Neuronal stem cell (in vitro differentiated cells): Measurements from ENCODE around the gene LRRC27.

Source experiments
- DNase-seq: peaks from one replicate; pipeline ENCODE4 v3.0.0-alpha.2; 2013; ENCODE audit warnings: low spot score
- H2AFZ ChIP-seq: one replicate; pipeline ENCODE4 v1.6.1; 2013; ENCODE audit warnings: mild to moderate bottlenecking, low read length, inconsistent platforms
- H2AK5ac ChIP-seq: 2 replicates; pipeline ENCODE4 v1.6.1; 2013; ENCODE audit warnings: low read depth, mild to moderate bottlenecking, inconsistent platforms, low read length, moderate library complexity, mixed read lengths
- H2BK120ac ChIP-seq: 2 replicates; pipeline ENCODE4 v1.6.1; 2013; ENCODE audit warnings: low read depth, mild to moderate bottlenecking, inconsistent platforms, low read length, moderate library complexity, mixed read lengths
- H2BK12ac ChIP-seq: one replicate; pipeline ENCODE4 v1.6.1; 2013; ENCODE audit warnings: low read length, inconsistent platforms
- H2BK15ac ChIP-seq: 2 replicates; pipeline ENCODE4 v1.6.1; 2013; ENCODE audit warnings: mild to moderate bottlenecking, low read length, inconsistent platforms, mixed read lengths
- H2BK5ac ChIP-seq: one replicate; pipeline ENCODE4 v1.6.1; 2013; ENCODE audit warnings: inconsistent platforms, mild to moderate bottlenecking, low read length, moderate library complexity
- H3K14ac ChIP-seq: one replicate; pipeline ENCODE4 v1.6.1; 2013; ENCODE audit warnings: low read length, inconsistent platforms
- H3K18ac ChIP-seq: 2 replicates; pipeline ENCODE4 v1.6.1; 2013; ENCODE audit warnings: low read length, inconsistent platforms
- H3K23ac ChIP-seq: 2 replicates; pipeline ENCODE4 v1.6.1; 2013; ENCODE audit warnings: low read depth, mild to moderate bottlenecking, mixed read lengths, low read length, inconsistent platforms; ENCODE audit not compliant: poor library complexity
- H3K27ac ChIP-seq: replicated peaks from 3 replicates; pipeline ENCODE4 v1.5.1; 2013; ENCODE audit warnings: low read length, inconsistent platforms
- H3K27me3 ChIP-seq, 3 experiments: 2 replicates each; pipeline ENCODE4 v1.6.1; 2013; ENCODE audit warnings: low read length in 3 of 3, mild to moderate bottlenecking in 2 of 3, inconsistent platforms in 1 of 3, low read depth in 1 of 3, mixed read lengths in 1 of 3, moderate library complexity in 1 of 3; ENCODE audit not compliant: control insufficient read depth in 3 of 3, insufficient read depth in 3 of 3
- H3K36me3 ChIP-seq, 2 donors: replicated peaks in 1 of 2; 2 replicates each; pipeline ENCODE4 v1.6.1; 2013; ENCODE audit warnings: low read length in 2 of 2; ENCODE audit not compliant: control insufficient read depth in 2 of 2, insufficient read depth in 2 of 2
- H3K4ac ChIP-seq: 2 replicates; pipeline ENCODE4 v1.6.1; 2013; ENCODE audit warnings: inconsistent platforms, mild to moderate bottlenecking, low read length, moderate library complexity
- H3K4me1 ChIP-seq, 2 donors: 1 replicate in 1 of 2; 2 replicates in 1 of 2; pipeline ENCODE4 v1.6.1; 2013; ENCODE audit warnings: low read length in 2 of 2, low read depth in 1 of 2; ENCODE audit not compliant: control insufficient read depth in 2 of 2, insufficient read depth in 1 of 2
- H3K4me2 ChIP-seq: one replicate; pipeline ENCODE4 v1.6.1; 2013; ENCODE audit warnings: mild to moderate bottlenecking, low read length, inconsistent platforms; ENCODE audit not compliant: insufficient read depth, poor library complexity, severe bottlenecking
- H3K4me3 ChIP-seq, 2 donors: 2 replicates each; pipeline ENCODE4 v1.5.1; 2013; ENCODE audit warnings: low read length in 2 of 2, mild to moderate bottlenecking in 2 of 2, inconsistent platforms in 1 of 2, moderate library complexity in 1 of 2
- H3K79me1 ChIP-seq: one replicate; pipeline ENCODE4 v1.6.1; 2013; ENCODE audit warnings: low read depth, mild to moderate bottlenecking, inconsistent platforms, low read length, moderate library complexity
- H3K9ac ChIP-seq: one replicate; pipeline ENCODE4 v1.6.1; 2013; ENCODE audit warnings: mild to moderate bottlenecking, low read depth, low read length, inconsistent platforms; ENCODE audit not compliant: poor library complexity
- H3K9me3 ChIP-seq, 2 donors: replicated peaks in 1 of 2; 2 replicates each; pipeline versions ENCODE3 to v1.6.1; 2013; ENCODE audit warnings: low read length in 2 of 2, mild to moderate bottlenecking in 2 of 2, inconsistent platforms in 1 of 2, low read depth in 1 of 2, mixed read lengths in 1 of 2, moderate library complexity in 1 of 2; ENCODE audit not compliant: control insufficient read depth in 2 of 2, insufficient read depth in 1 of 2
- H4K8ac ChIP-seq: one replicate; pipeline ENCODE4 v1.6.1; 2013; ENCODE audit warnings: low read depth, mild to moderate bottlenecking, inconsistent platforms, low read length, moderate library complexity
- H4K91ac ChIP-seq: one replicate; pipeline ENCODE4 v1.6.1; 2013; ENCODE audit warnings: low read length, low read depth, mild to moderate bottlenecking, inconsistent platforms; ENCODE audit not compliant: poor library complexity
- WGBS, 2 donors: extraction: QIAGEN DNeasy Blood & Tissue Kit; methylation state at CpG; one replicate each; pipeline ENCODE4 v1.1.7; 2013; ENCODE audit warnings: missing lambda C conversion rate in 2 of 2, mixed read lengths in 1 of 2; ENCODE audit not compliant: insufficient read length in 2 of 2, insufficient replicate concordance in 1 of 2; ENCODE audit errors: extremely low coverage in 2 of 2; 5-methylcytosine and 5-hydroxymethylcytosine counted together

Gene LRRC27

DNA sequence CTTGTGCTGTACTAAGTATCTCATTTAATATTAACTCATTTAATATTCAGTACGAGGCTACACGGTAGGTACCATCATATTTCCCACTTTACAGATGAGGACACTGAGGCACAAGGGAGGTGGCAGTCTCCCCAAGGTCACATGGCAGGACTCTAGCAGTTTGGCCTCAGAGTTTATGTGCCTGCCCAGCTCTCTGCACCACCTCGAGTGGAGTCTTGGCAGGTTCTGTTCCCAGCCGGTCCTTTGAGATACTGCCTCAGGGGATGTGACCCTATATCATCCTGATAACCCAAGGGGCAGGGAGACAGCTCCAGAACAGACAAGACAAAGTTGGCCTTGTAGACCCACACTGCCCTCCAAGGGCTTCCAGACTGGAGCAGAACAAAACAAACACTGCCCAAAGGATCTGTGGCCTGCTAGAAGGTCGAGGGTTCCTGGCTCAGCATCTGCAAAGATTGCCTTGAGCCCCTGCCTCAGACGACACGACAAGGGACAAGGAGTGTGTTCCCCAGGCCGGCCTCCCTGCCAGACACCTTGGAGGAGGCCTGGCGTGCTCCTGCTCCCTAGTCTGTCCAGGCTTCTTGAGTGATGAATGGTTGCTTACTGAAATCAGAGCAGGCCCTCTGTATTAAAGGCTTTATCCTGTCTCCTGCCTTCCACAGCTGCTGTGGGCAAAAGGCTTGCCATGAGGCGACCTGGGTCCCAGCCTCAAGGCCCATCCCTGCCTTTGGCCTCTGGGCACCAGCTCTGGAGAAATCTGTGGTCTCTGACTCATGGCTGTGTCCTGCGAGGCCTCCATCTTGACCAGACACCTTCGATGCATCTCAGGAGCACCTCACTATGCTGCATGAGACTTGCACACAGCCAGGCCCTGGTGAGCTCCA is 61.1 kb downstream of the LRRC27 start:
- peaks cover 0 to 4% of the 10 kb centered on the region in 2 donors for H3K9me3 ChIP-seq
- H2BK15ac ChIP-seq, result no peak overlapping the region
- no peak overlapping the region for H3K4ac ChIP-seq
- H3K14ac ChIP-seq, result no peak overlapping the region
- H2BK12ac ChIP-seq, result no peak overlapping the region
- no peak overlapping the region for H4K8ac ChIP-seq
- H3K4me2 ChIP-seq, result no peak overlapping the region
- H3K27me3 ChIP-seq, result peaks cover 0 to 17% (median 16%) of the 10 kb centered on the region in 3 experiments
- no peaks in the 10 kb centered on the region for H3K79me1 ChIP-seq
- H2BK120ac ChIP-seq, result no peak overlapping the region
- no CpG with 5 or more reads among the region's 12 CpGs for WGBS, 2 donors
- H3K9ac ChIP-seq, result no peak overlapping the region
- H2AFZ ChIP-seq, result no peak overlapping the region
- no peaks in the 10 kb centered on the region for H3K36me3 ChIP-seq
- H3K4me1 ChIP-seq, result peaks cover 8 to 10% of the 10 kb centered on the region in 2 donors
- DNase-seq, result no peak
- H3K27ac ChIP-seq, result no peak overlapping the region
- no peak overlapping the region for H3K23ac ChIP-seq
- H3K4me3 ChIP-seq, result no peak overlapping the region
- no peak overlapping the region for H2BK5ac ChIP-seq
- H2AK5ac ChIP-seq, result no peak overlapping the region
- H3K18ac ChIP-seq, result no peak overlapping the region
- no peak overlapping the region for H4K91ac ChIP-seq

DNA sequence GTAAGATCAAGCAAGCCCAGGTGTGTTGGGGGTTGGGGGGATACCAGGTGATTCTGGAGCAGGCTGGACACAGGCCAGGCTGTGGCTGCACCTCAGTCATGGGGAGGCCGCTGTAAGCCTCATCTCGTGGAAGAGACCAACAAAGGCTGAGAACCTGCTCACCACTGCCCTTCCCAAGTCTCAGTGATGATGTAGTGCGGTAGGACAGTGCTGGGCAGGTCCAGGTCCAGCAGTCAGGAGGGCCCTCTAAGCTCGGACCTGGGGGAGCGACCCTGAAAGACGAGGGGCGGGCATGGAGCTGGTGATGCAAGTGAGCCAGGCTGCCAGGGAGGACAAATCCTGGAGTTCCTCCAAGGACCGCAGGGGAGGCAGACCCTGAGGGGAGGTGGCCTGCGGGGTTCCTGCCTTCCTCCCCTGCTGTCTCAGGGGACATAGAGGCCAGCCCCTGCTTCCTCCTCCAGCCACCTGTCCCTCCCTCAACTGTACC is 61.7 kb downstream of the LRRC27 start:
- H3K79me1 ChIP-seq, result no peaks in the 10 kb centered on the region
- H3K18ac ChIP-seq, result peak overlapping the region; percentile 72
- peaks cover 11 to 12% of the 10 kb centered on the region in 2 donors for H3K4me1 ChIP-seq
- no peak overlapping the region for H2BK120ac ChIP-seq
- H4K8ac ChIP-seq, result no peak overlapping the region
- H3K4me3 ChIP-seq, result no peak overlapping the region
- H2BK5ac ChIP-seq, result no peak overlapping the region
- no peak overlapping the region for H4K91ac ChIP-seq
- no peak overlapping the region for H3K4ac ChIP-seq
- no peak overlapping the region for H3K4me2 ChIP-seq
- peaks cover 0 to 4% of the 10 kb centered on the region in 2 donors for H3K9me3 ChIP-seq
- H3K9ac ChIP-seq, result no peak overlapping the region
- H2BK15ac ChIP-seq, result peak overlapping the region; percentile 35
- WGBS, 2 donors, result no CpG with 5 or more reads among the region's 9 CpGs
- H2AFZ ChIP-seq, result no peak overlapping the region
- no peaks in the 10 kb centered on the region for H3K36me3 ChIP-seq
- H3K23ac ChIP-seq, result no peak overlapping the region
- peaks cover 0 to 23% (median 17%) of the 10 kb centered on the region in 3 experiments for H3K27me3 ChIP-seq
- H2BK12ac ChIP-seq, result no peak overlapping the region
- no peak for DNase-seq
- no peak overlapping the region for H3K14ac ChIP-seq
- no peak overlapping the region for H3K27ac ChIP-seq
- no peak overlapping the region for H2AK5ac ChIP-seq

DNA sequence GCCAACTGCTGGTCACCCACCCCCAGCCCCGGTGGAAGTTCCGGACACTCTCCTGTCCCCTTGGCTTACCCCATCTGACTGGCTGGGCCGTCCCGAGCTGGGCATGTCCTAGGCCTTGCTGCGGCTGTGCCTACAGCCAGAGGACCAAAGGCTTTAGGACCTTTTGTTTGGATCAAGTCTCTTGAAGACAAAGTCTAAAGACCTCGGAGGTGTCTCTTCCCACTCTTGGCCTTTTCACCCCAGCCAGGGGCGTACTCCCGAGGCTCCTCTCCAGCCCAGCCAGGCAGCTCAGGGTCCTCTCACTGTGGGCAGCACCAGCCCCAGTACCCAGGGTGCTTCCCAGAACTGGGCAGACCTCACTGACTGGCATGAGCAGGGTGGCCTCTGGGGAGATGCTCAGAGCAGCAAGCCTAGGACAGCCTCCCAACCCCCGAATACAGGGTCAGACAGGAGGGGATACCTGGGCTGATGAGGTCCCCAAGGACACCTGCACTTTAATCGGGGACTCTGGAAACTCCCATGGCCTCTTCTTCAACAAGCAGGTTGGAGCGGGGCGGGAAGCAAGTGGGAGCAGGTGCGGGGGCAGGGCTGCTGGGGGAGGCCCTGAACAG is 62.3 kb downstream of the LRRC27 start:
- peak overlapping the region; percentile 10 for H3K23ac ChIP-seq

More for the DNA sequence above, 62.3 kb downstream of the LRRC27 start:
- H4K91ac ChIP-seq, result no peak overlapping the region
- no peak overlapping the region for H3K27ac ChIP-seq
- H3K4me1 ChIP-seq, result peaks cover 8 to 11% of the 10 kb centered on the region in 2 donors
- H2BK15ac ChIP-seq, result peak overlapping the region; percentile 35
- H2BK120ac ChIP-seq, result no peak overlapping the region
- no peak overlapping the region for H3K9ac ChIP-seq
- H3K9me3 ChIP-seq, result peaks cover 0 to 4% of the 10 kb centered on the region in 2 donors
- DNase-seq, result no peak
- H2BK12ac ChIP-seq, result no peak overlapping the region
- no peak overlapping the region for H3K14ac ChIP-seq
- H3K4me3 ChIP-seq, result no peak overlapping the region
- H3K4ac ChIP-seq, result no peak overlapping the region
- H3K18ac ChIP-seq, result peak overlapping the region; percentile 36
- H2AFZ ChIP-seq, result no peak overlapping the region
- WGBS, 2 donors, result no CpG with 5 or more reads among the region's 13 CpGs
- no peaks in the 10 kb centered on the region for H3K36me3 ChIP-seq
- H3K79me1 ChIP-seq, result peaks cover 1% of the 10 kb centered on the region
- H2AK5ac ChIP-seq, result peak overlapping the region; percentile 19
- no peak overlapping the region for H4K8ac ChIP-seq
- no peak overlapping the region for H3K4me2 ChIP-seq
- H3K27me3 ChIP-seq, result peaks cover 0 to 23% (median 12%) of the 10 kb centered on the region in 3 experiments
- H2BK5ac ChIP-seq, result no peak overlapping the region
